Right lobe of liver (tissue), 6 donors: ENCODE measurements around the gene ENOX1. TPM values are rescaled to one million over a fixed set of nuclear protein-coding genes. Genes with fewer than 3 reads are reported as not detected.

Source experiments
- ATAC-seq, 4 donors: fragments of 200-7000 bp; cut with Tn5 transposase; one replicate each; pipeline ENCODE4 v1.9.1; 2020; ENCODE audit warnings: mild to moderate bottlenecking in 4 of 4, moderate library complexity in 4 of 4
- DNase-seq, 3 donors: peaks; one replicate each; pipeline ENCODE4 v3.0.0-alpha.2; 2020
- H3K27ac ChIP-seq, 3 donors: fragments of 200-600 bp; one replicate each; pipeline ENCODE4 v1.8.0; 2022
- H3K27me3 ChIP-seq, 2 donors: fragments of 200-600 bp; one replicate each; pipeline ENCODE4 v1.8.0; 2022
- H3K36me3 ChIP-seq, 4 donors: fragments of 200-600 bp; sonication (generic) in 1 of 4; one replicate each; pipeline versions ENCODE4 v1.5.1 to v1.8.0; 2017 to 2022; ENCODE audit warnings: control low read depth in 1 of 4
- H3K4me1 ChIP-seq, 4 donors: fragments of 200-600 bp; sonication (generic) in 1 of 4; one replicate each; pipeline versions ENCODE4 v1.5.1 to v1.8.0; 2017 to 2022; ENCODE audit warnings: control low read depth in 1 of 4
- H3K4me3 ChIP-seq, 3 donors: fragments of 200-600 bp; one replicate each; pipeline ENCODE4 v1.8.0; 2022
- H3K9me3 ChIP-seq, 4 donors: fragments of 200-600 bp; sonication (generic) in 1 of 4; one replicate each; pipeline versions ENCODE4 v1.5.1 to v1.8.0; 2017 to 2022; ENCODE audit warnings: control low read depth in 1 of 4
- CTCF ChIP-seq, 4 donors: fragments of 200-600 bp in 3 of 4; fragments of 450-650 bp in 1 of 4; IDR thresholded peaks; one replicate each; pipeline versions ENCODE4 v1.5.1 to v1.8.0; 2016 to 2022; ENCODE audit warnings: antibody characterized with exemption in 4 of 4, mild to moderate bottlenecking in 2 of 4
- POLR2A ChIP-seq: fragments of 450-650 bp; IDR thresholded peaks from one replicate; pipeline ENCODE4 v1.6.1; 2017; ENCODE audit warnings: antibody characterized with exemption, mild to moderate bottlenecking
- WGBS: methylation state at CpG from one replicate; pipeline ENCODE4 v1.1.6; 2018; ENCODE audit warnings: low coverage, low lambda C conversion rate; ENCODE audit not compliant: insufficient coverage; ENCODE audit errors: missing lambda C conversion rate; 5-methylcytosine and 5-hydroxymethylcytosine counted together
- intact Hi-C, 2 donors: fragments of 100-400 bp; cut with DNase I; formaldehyde crosslinking; loops; one replicate each; pipeline versions ENCODE4 v1.11.2 to v1.14.1; 2022
- total RNA-seq, 6 experiments: library from RNA; depleted of rRNA in 2 of 6; stranded (reverse); fragments of >200 nt in 2 of 6; fragmentation: NEBNext Ultra II Directional in 3 of 6; extraction: Animal tissue kit (Norgen Biotek cat#: 25700) in 3 of 6; gene quantifications; one replicate each; pipeline versions ENCODE4 v1.1.0 to v1.2.4, GENCODE V29; 2016 to 2023
- donor health status: DM: no; HTN: yes; CAD: no.
- donor health status: DM: no; HTN: no; CAD: no.
- donor health status: DM: no; HTN: no; CAD: no.
- donor health status: DM: no; HTN: yes; CAD: no.
- donor health status: DM: no; HTN: yes; CAD: no.

ENOX1 gene
- total RNA-seq, 6 experiments from 2014 or later, result 0.07 to 0.16 TPM; not detected in 4

- H3K4me1 ChIP-seq, result no peaks in the 10 kb centered on the region
- intact Hi-C loops, result no loop called here
- TF ChIP-seq POLR2A (no peak), CTCF (IDR thresholded peaks at IDR 0.05) (no peak)
- H3K9me3 ChIP-seq, result no peaks in the 10 kb centered on the region
- H3K27me3 ChIP-seq, result no peaks in the 10 kb centered on the region
- DNase-seq (no peak), ATAC-seq (no peak)
- no peaks in the 10 kb centered on the region for H3K36me3 ChIP-seq
- WGBS, result 37% methylated on average over 2 of the region's 2 CpGs
- no peak overlapping the region for H3K27ac ChIP-seq
- H3K4me3 ChIP-seq, result no peak overlapping the region
These were observed 543.1 kb downstream of the ENOX1 start for GRCh38 chr13:43243711-43244110.

- ATAC-seq, result no peak
- no peak for DNase-seq
These were observed 544.7 kb downstream of the ENOX1 start for GRCh38 chr13:43242040-43242439.

GRCh38 chr13:43240278-43240677 is 546.5 kb downstream of the ENOX1 start:
- no peak overlapping the region for H3K4me3 ChIP-seq
- no peaks in the 10 kb centered on the region for H3K27me3 ChIP-seq
- intact Hi-C loops, result no loop called here
- H3K27ac ChIP-seq, result no peak overlapping the region
- DNase-seq (no peak), ATAC-seq (no peak)
- H3K4me1 ChIP-seq, result no peaks in the 10 kb centered on the region
- H3K9me3 ChIP-seq, result no peaks in the 10 kb centered on the region
- no peaks in the 10 kb centered on the region for H3K36me3 ChIP-seq
- TF ChIP-seq POLR2A, result no peak
- no peak for TF ChIP-seq CTCF (IDR thresholded peaks at IDR 0.05)

More at GRCh38 chr13:43242040-43242439, 544.7 kb downstream of the ENOX1 start:
- intact Hi-C loops, result no loop called here
- H3K27me3 ChIP-seq, result no peaks in the 10 kb centered on the region
- WGBS, result 29% methylated on average over 1 of the region's 1 CpG
- no peaks in the 10 kb centered on the region for H3K4me1 ChIP-seq
- no peak overlapping the region for H3K4me3 ChIP-seq
- no peaks in the 10 kb centered on the region for H3K9me3 ChIP-seq
- TF ChIP-seq CTCF (IDR thresholded peaks at IDR 0.05) (no peak), POLR2A (no peak)
- no peaks in the 10 kb centered on the region for H3K36me3 ChIP-seq
- H3K27ac ChIP-seq, result no peak overlapping the region

- H3K4me3 ChIP-seq, result no peak overlapping the region
- intact Hi-C loops, result no loop called here
These were observed 547.4 kb downstream of the ENOX1 start for GRCh38 chr13:43239275-43239840.

More at GRCh38 chr13:43239275-43239840, 547.4 kb downstream of the ENOX1 start:
- Histone ChIP-seq H3K27me3 (no peaks in the 10 kb centered on the region), H3K36me3 (no peaks in the 10 kb centered on the region), H3K9me3 (no peaks in the 10 kb centered on the region), H3K4me1 (no peaks in the 10 kb centered on the region), H3K27ac (no peak overlapping the region)
- ATAC-seq (no peak), DNase-seq (no peak)
- TF ChIP-seq POLR2A (no peak), CTCF (IDR thresholded peaks at IDR 0.05) (no peak)
